Caco-2 (cell line): ENCODE results near the gene MARK2. TPM values are rescaled to one million over a fixed set of nuclear protein-coding genes. Genes with fewer than 3 reads are reported as not detected.

Experiments
- Bru-seq: library from RNA; stranded (reverse); fragments of 400-500 nt; gene quantifications from one replicate; lab custom pipeline; 2021; lab: Mats Ljungman, UMichigan
- BruChase-seq, 2 experiments: library from RNA; stranded (reverse); fragments of 400-500 nt; gene quantifications; one replicate each; lab custom pipeline; 2021; lab: Mats Ljungman, UMichigan
- BruUV-seq: library from RNA; stranded (reverse); fragments of 400-500 nt; replicated peaks from 2 replicates; lab custom pipeline; 2021; lab: Mats Ljungman, UMichigan
- CTCF ChIA-PET: fragments of 300-600 bp; sonication (Branson Sonifier 250); formaldehyde crosslinking; loops from one replicate; lab custom pipeline; 2022; ENCODE audit warnings: antibody characterized with exemption; lab: Charles Lee
- POLR2A ChIA-PET: fragments of 300-600 bp; sonication (Branson Sonifier 250); formaldehyde crosslinking; loops from one replicate; lab custom pipeline; 2022; ENCODE audit warnings: antibody characterized with exemption; lab: Charles Lee
- DNase-seq, 2 experiments: peaks; one replicate each; pipeline versions ENCODE4 v3.0.0 to v3.0.0-alpha.2; 2020 to 2022
- H3K27me3 ChIP-seq: replicated peaks from 2 replicates; pipeline ENCODE4 v1.6.0; 2011; ENCODE audit warnings: low read length; ENCODE audit not compliant: control insufficient read depth, insufficient read depth
- H3K36me3 ChIP-seq: 2 replicates; pipeline ENCODE4 v1.5.1; 2011; ENCODE audit warnings: low read length; ENCODE audit not compliant: control insufficient read depth, insufficient read depth
- H3K4me1 ChIP-seq: fragments of 250-450 bp; sonication (Bioruptor Pico); 2 replicates; pipeline ENCODE4 v1.5.1; 2020; ENCODE audit warnings: mild to moderate bottlenecking
- H3K4me3 ChIP-seq: 2 replicates; pipeline ENCODE4 v1.5.1; 2011; ENCODE audit warnings: low read depth, mild to moderate bottlenecking, control low read depth, low read length
- H3K9me3 ChIP-seq: fragments of 250-450 bp; sonication (Bioruptor Pico); 2 replicates; pipeline ENCODE4 v1.5.1; 2020; ENCODE audit warnings: mild to moderate bottlenecking, moderate library complexity
- H3K27ac Mint-ChIP-seq: one replicate; pipeline ENCODE4 v1.8.0; 2022; ENCODE audit warnings: mixed read lengths; ENCODE audit not compliant: unreplicated experiment
- H3K27me3 Mint-ChIP-seq: one replicate; pipeline ENCODE4 v1.8.0; 2022; ENCODE audit warnings: mixed read lengths; ENCODE audit not compliant: insufficient read depth, unreplicated experiment
- H3K36me3 Mint-ChIP-seq: one replicate; pipeline ENCODE4 v1.8.0; 2022; ENCODE audit warnings: mild to moderate bottlenecking, mixed read lengths; ENCODE audit not compliant: insufficient read depth, unreplicated experiment
- H3K4me1 Mint-ChIP-seq: one replicate; pipeline ENCODE4 v1.8.0; 2022; ENCODE audit warnings: low read depth, mixed read lengths; ENCODE audit not compliant: unreplicated experiment
- H3K4me3 Mint-ChIP-seq: one replicate; pipeline ENCODE4 v1.8.0; 2022; ENCODE audit warnings: mild to moderate bottlenecking, moderate library complexity, mixed read lengths; ENCODE audit not compliant: unreplicated experiment
- H3K9me3 Mint-ChIP-seq: one replicate; pipeline ENCODE4 v1.8.0; 2022; ENCODE audit warnings: mixed read lengths; ENCODE audit not compliant: unreplicated experiment
- intact Hi-C: fragments of 100-400 bp; cut with micrococcal nuclease; formaldehyde crosslinking; loops from one replicate; pipeline ENCODE4 v1.10.0; 2022; ENCODE audit not compliant: unreplicated experiment
- long read RNA-seq: library from polyadenylated mRNA; stranded (forward); transcript quantifications from one replicate; pipeline ENCODE4 v2.0.0, GENCODE V29; 2022
- total RNA-seq: library from RNA; stranded (reverse); gene quantifications from 2 replicates; pipeline ENCODE4 v1.2.3, GENCODE V29; 2022
- TF ChIP-seq, protein P1 (sequence below), 2 experiments: fragments of 200-600 bp in 1 of 2; IDR thresholded peaks; 1 replicate in 1 of 2; 2 replicates in 1 of 2; pipeline versions ENCODE4 v1.5.1 to v1.8.0; 2011 to 2022; ENCODE audit warnings: antibody characterized with exemption in 1 of 2, control low read depth in 1 of 2, inconsistent platforms in 1 of 2, low read depth in 1 of 2, low read length in 1 of 2, mild to moderate bottlenecking in 1 of 2, moderate library complexity in 1 of 2; ENCODE audit not compliant: insufficient read depth in 1 of 2, severe bottlenecking in 1 of 2, unreplicated experiment in 1 of 2

The MARK2 gene
- total RNA-seq (63.5 and 64.5 TPM in 2 replicates), Bru-seq, nascent RNA (percentile 79 among the genes with signal in this experiment), BruChase-seq, experiment 1, labeled RNA remaining after a 2-hour chase (percentile 79 among the genes with signal in this experiment), BruChase-seq, experiment 2, labeled RNA remaining after a 6-hour chase (percentile 81 among the genes with signal in this experiment)
- long read RNA-seq, transcript MARK2-208 (17 exons, 2,924 nt) = major isoform, 11 of 57 reads
- long read RNA-seq, partial matches to known transcripts = 4 of 57 reads
- long read RNA-seq, other reads (novel, unspliced or antisense) = 40 of 57 reads

DNA sequence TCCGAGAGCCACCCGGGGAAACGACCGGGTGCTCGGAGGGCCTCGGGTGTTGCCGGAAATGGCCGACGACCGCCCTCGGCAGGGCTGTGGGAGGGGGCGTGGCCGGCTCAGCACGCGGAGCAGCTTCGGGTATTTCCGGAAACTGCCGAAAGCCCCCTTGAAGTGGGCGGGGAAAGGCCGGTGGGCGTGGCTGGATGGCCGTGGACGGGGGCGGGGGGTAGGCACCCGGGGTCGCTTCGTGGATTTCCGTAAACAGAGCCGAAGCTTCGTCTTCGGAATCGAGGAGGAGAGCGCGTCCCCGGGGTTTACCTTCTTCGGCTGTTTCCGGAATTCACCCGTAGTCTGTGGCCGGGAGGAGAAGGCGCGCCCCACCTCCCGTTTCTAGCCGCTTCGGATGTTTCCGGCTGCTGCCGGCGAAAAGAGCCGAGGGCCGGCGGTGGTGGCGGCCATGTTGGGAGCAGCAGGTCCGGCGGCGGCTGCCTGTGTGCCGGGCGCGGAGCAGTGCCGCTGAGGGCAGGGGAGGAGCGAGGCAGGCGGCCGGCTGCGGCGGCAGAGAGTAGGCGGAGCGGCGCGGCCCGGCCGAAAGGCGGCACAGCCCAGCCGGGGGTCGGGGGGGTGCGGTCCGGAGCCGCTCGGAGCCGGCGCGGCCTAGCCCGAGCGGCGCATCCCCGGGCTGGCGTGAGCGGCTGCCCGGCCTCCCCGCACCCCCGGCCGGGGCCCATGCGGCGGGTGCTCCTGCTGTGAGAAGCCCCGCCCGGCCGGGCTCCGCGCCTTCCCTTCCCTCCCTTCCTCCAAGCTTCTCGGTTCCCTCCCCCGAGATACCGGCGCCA is at the start of gene MARK2:
TSS of gene MARK2 (plus strand) at position 433 of the 830 bp plus-strand sequence. CDS start at position 830, 397 bp downstream.
- ChIA-PET CTCF (interaction anchor here (0.6 to 5.4 kb wide), 23 partner anchors 9 to 314 kb away, joined by 3 to 67 read pairs (median 4); partner anchors contain the start of genes COX8A, RCOR2 and ZFTA), POLR2A (interaction anchor here (0.5 to 1.1 kb wide), 13 partner anchors 10 to 998 kb away, joined by 3 to 9 read pairs (median 4); partner anchors contain the start of gene STIP1)
- H3K27ac Mint-ChIP-seq = peak within 1 kb of the TSS; percentile 76
- BruUV-seq = no TSS peak
- H3K9me3 Mint-ChIP-seq = no peaks in the 10 kb centered on the region
- H3K27me3 Mint-ChIP-seq = no peaks in the 10 kb centered on the region
- peaks cover 40% of the 10 kb centered on the region for H3K4me1 ChIP-seq
- H3K27me3 ChIP-seq = no peaks in the 10 kb centered on the region
- H3K36me3 ChIP-seq = no peaks in the 10 kb centered on the region
- intact Hi-C loops = loop anchor here (1.0 to 5.0 kb wide), 4 partner anchors 18 to 308 kb away; no protein-coding TSS in a partner anchor
- peak within 1 kb of the TSS; percentile 94 for H3K4me3 Mint-ChIP-seq
- no peaks in the 10 kb centered on the region for H3K9me3 ChIP-seq
- peaks cover 26% of the 10 kb centered on the region for H3K36me3 Mint-ChIP-seq
- H3K4me3 ChIP-seq = peak within 1 kb of the TSS; percentile 93
- TF ChIP-seq, protein P1, sequence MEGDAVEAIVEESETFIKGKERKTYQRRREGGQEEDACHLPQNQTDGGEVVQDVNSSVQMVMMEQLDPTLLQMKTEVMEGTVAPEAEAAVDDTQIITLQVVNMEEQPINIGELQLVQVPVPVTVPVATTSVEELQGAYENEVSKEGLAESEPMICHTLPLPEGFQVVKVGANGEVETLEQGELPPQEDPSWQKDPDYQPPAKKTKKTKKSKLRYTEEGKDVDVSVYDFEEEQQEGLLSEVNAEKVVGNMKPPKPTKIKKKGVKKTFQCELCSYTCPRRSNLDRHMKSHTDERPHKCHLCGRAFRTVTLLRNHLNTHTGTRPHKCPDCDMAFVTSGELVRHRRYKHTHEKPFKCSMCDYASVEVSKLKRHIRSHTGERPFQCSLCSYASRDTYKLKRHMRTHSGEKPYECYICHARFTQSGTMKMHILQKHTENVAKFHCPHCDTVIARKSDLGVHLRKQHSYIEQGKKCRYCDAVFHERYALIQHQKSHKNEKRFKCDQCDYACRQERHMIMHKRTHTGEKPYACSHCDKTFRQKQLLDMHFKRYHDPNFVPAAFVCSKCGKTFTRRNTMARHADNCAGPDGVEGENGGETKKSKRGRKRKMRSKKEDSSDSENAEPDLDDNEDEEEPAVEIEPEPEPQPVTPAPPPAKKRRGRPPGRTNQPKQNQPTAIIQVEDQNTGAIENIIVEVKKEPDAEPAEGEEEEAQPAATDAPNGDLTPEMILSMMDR (IDR thresholded peaks at IDR 0.05; ENCODE audit: insufficient read depth in 1 of 2, low read depth in 1 of 2, low read length in 1 of 2, severe bottlenecking in 1 of 2, unreplicated experiment in 1 of 2) = no peak
- peak; percentile 98 to 100 for DNase-seq
- H3K4me1 Mint-ChIP-seq = peaks cover 45% of the 10 kb centered on the region

DNA sequence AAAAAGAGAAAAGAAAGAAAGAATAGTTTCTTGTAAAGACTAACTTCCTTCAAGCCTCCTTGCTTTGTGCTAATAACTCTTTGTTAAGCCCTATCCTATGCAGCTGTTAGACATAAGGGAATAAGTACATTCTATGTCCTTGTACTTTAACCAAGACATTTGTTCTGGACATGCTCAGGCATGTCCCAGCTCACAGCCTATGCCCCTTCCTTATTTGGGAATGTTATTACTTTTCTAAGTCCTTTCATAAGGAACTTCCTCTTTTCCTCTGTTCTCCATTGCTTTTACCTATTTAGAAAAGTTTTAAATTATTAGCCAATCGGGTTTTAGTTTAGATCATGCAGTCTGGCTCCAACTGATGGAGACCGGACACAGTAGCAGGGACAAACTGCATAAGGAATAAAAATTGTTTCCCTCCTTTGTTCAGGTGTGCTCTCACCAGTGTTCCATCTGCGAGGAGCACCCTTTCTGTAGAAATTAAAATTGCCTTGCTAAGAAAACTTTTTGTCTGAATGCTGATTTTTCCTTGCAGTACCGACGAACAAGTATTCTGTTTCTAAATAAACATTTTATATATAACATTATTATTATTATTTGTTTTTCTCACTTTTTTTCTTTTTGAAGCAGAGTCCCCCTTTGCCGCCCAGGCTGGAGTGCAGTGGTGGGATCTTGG is 47.3 kb upstream of the MARK2 start:
- CTCF ChIA-PET = no interaction called here
- DNase-seq = no peak
- peaks cover 11% of the 10 kb centered on the region for H3K9me3 Mint-ChIP-seq
- H3K4me3 ChIP-seq = no peak overlapping the region
- no peaks in the 10 kb centered on the region for H3K27me3 ChIP-seq
- no TSS peak for BruUV-seq
- no peaks in the 10 kb centered on the region for H3K36me3 ChIP-seq
- TF ChIP-seq, protein P1 (IDR thresholded peaks at IDR 0.05; ENCODE audit: insufficient read depth in 1 of 2, low read depth in 1 of 2, low read length in 1 of 2, severe bottlenecking in 1 of 2, unreplicated experiment in 1 of 2) = no peak
- no peaks in the 10 kb centered on the region for H3K27me3 Mint-ChIP-seq
- H3K4me1 ChIP-seq = no peaks in the 10 kb centered on the region
- no peaks in the 10 kb centered on the region for H3K36me3 Mint-ChIP-seq
- peaks cover 17% of the 10 kb centered on the region for H3K9me3 ChIP-seq
- intact Hi-C loops = no loop called here
- POLR2A ChIA-PET = no interaction called here
- no peaks in the 10 kb centered on the region for H3K4me1 Mint-ChIP-seq
- H3K4me3 Mint-ChIP-seq = no peak overlapping the region
- no peak overlapping the region for H3K27ac Mint-ChIP-seq

- Mint-ChIP-seq H3K36me3 (no peaks in the 10 kb centered on the region), H3K9me3 (peaks cover 11% of the 10 kb centered on the region), H3K4me1 (no peaks in the 10 kb centered on the region), H3K27me3 (no peaks in the 10 kb centered on the region), H3K27ac (no peak overlapping the region), H3K4me3 (no peak overlapping the region)
- no peaks in the 10 kb centered on the region for H3K4me1 ChIP-seq
- no peak for DNase-seq
- ChIA-PET POLR2A (no interaction called here), CTCF (no interaction called here)
- H3K9me3 ChIP-seq = peaks cover 17% of the 10 kb centered on the region
- no TSS peak for BruUV-seq
- no peaks in the 10 kb centered on the region for H3K36me3 ChIP-seq
- H3K27me3 ChIP-seq = no peaks in the 10 kb centered on the region
- H3K4me3 ChIP-seq = no peak overlapping the region
- TF ChIP-seq, protein P1 (IDR thresholded peaks at IDR 0.05; ENCODE audit: insufficient read depth in 1 of 2, low read depth in 1 of 2, low read length in 1 of 2, severe bottlenecking in 1 of 2, unreplicated experiment in 1 of 2) = no peak
- intact Hi-C loops = no loop called here
Measured at GRCh38 chr11:63793161-63793560, 45.7 kb upstream of the MARK2 start.
